Caki2 (cell line): ENCODE results near the gene C19orf38. TPM values are rescaled to one million over a fixed set of nuclear protein-coding genes. Genes with fewer than 3 reads are reported as not detected.

Source experiments
- DNase-seq: peaks from one replicate; pipeline ENCODE4 v3.0.0-alpha.2; 2015; ENCODE audit warnings: low read depth
- in situ Hi-C: cut with HindIII; loops from 2 replicates; pipeline ENCODE4 v1.10.0; 2016; ENCODE audit warnings: low sequenced_read_pairs, low pct_unique_long_range_greater_than_20kb, mixed read lengths
- total RNA-seq: library from RNA; depleted of rRNA; stranded (reverse); fragments of >200 nt; shearing (Covaris generic); gene quantifications from 2 replicates; pipeline ENCODE4 v1.2.3, GENCODE V29; 2014; ENCODE audit warnings: low replicate concordance; rRNA removed

The C19orf38 gene
- total RNA-seq, 1 experiment from 2014 or later, result 3.3 TPM

- in situ Hi-C loops, result no loop called here
- DNase-seq, result peak; percentile 43
These were observed 67.2 kb downstream of the C19orf38 start for GRCh38 chr19:10915130-10916091.

- in situ Hi-C loops, result no loop called here
- no peak for DNase-seq
These were observed 68.4 kb downstream of the C19orf38 start for GRCh38 chr19:10916602-10917001.

GRCh38 chr19:10918359-10918758 lies 70.1 kb downstream of the C19orf38 start:
- in situ Hi-C loops, result no loop called here
- DNase-seq, result no peak

Other genes with a start within 250 kb of the C19orf38 start
- gene SLC44A2, start 222.9 kb upstream of the C19orf38 start, total RNA-seq, result 7.1 and 13.1 TPM in 2 replicates
- gene ILF3, start 194.1 kb upstream of the C19orf38 start, total RNA-seq, result 168 and 223 TPM in 2 replicates
- 32.2 and 57.9 TPM in 2 replicates for gene QTRT1, start 147.0 kb upstream of the C19orf38 start, total RNA-seq
- 331 and 362 TPM in 2 replicates for gene DNM2, start 130.3 kb upstream of the C19orf38 start, total RNA-seq
- gene TMED1, start 12.2 kb upstream of the C19orf38 start, total RNA-seq, result 47.7 and 64.0 TPM in 2 replicates
- 19.1 TPM in 2 replicates for gene CARM1, start 23.1 kb downstream of the C19orf38 start, total RNA-seq
- gene YIPF2, start 80.2 kb downstream of the C19orf38 start, total RNA-seq, result 102 and 129 TPM in 2 replicates
- 60.3 and 60.8 TPM in 2 replicates for gene TIMM29, start 80.4 kb downstream of the C19orf38 start, total RNA-seq
- 76.1 and 109 TPM in 2 replicates for gene SMARCA4, start 112.6 kb downstream of the C19orf38 start, total RNA-seq
- 43.3 and 54.3 TPM in 2 replicates for gene LDLR, start 241.0 kb downstream of the C19orf38 start, total RNA-seq